Ramos (cell line): ENCODE measurements around the gene TMEM203.

Source experiments
- in situ Hi-C: fragments of 300-500 bp; cut with MboI; formaldehyde crosslinking; loops from one replicate; pipeline ENCODE4 v1.14.3; 2022; ENCODE audit warnings: low sequenced_read_pairs; ENCODE audit not compliant: unreplicated experiment

Gene TMEM203

DNA sequence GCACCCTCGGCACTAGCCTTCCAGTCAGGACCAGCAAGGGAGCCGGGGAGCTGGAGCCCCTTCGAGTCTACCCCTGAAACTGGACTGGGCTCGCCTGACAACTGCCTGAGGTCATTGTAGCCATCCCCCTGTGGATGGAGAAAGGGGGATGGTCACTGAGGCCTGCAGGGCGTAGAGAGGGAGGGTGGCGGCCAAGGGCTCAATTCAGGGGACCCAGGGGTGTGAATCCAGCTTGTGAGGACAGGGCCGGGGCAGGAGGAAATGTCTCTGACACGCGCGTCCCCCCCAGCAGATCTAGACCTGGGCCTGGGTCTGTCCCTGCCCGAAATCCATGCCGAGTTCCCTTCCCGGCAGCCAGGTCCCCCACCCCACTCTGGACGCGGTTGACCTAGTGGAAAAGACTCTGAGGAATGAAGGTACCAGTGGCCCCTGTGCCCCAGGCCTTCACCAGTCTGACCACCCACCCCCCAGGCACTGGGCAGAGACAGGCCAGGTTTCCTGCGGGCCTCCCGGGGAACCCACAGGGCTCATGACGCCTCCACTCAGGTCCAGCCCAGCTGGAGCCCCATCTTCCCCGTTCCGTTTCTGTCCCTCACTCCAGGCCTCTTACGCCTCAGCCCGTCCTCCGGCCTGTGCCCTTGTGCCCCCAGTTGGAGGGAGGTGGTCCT lies 26.1 kb upstream of the TMEM203 start:
- in situ Hi-C loops = loop anchor here (25.0 kb wide), 1 partner anchor 444 kb away; the partner anchor contains the start of genes CCDC183 and TMEM141

DNA sequence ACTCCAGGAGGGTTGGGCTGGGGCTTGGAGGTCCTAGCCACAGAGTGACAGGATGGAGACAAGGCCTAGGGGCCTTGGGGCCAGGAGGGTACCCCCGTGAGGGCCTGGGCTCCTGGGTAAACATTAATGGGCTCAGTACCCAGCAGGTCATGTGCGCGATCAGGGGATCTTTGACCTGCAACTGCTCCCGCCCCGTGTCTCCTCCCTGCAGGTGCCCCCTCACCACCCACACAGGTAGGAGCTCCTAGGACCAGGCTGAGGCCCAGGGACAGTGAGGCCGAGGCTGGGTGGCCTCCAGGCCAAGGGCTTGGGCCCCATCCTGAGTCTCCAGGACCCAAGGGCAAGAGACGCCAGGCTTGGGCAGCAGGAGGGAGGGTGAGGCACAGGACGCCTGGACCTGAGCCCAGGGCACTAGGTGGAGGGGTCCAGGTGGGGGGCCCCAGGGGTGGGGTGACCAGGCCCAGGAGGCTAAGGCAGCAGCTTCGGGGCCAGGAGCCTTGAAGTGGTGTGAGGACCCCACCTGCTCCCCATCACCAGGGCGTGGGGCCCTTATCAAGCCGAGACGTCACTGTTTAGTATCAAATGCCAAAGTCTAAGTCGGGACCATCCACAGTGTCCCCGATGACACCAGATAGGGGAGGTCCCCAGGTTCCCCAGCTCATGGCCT lies 25.4 kb upstream of the TMEM203 start, which contains the start of gene SLC34A3:
TSS of gene SLC34A3 (plus strand) at position 197 of the 667 bp plus-strand sequence. CDS start 802 bp downstream, outside the sequence.
- in situ Hi-C loops = loop anchor here (25.0 kb wide), 1 partner anchor 444 kb away; the partner anchor contains the start of genes CCDC183 and TMEM141

- in situ Hi-C loops = loop anchor here (5.0 to 25.0 kb wide), 3 partner anchors 108 to 443 kb away; partner anchors contain the start of genes CCDC183, NPDC1 and TMEM141
Observed at GRCh38 chr9:137229903-137230704, 24.7 kb upstream of the TMEM203 start.

DNA sequence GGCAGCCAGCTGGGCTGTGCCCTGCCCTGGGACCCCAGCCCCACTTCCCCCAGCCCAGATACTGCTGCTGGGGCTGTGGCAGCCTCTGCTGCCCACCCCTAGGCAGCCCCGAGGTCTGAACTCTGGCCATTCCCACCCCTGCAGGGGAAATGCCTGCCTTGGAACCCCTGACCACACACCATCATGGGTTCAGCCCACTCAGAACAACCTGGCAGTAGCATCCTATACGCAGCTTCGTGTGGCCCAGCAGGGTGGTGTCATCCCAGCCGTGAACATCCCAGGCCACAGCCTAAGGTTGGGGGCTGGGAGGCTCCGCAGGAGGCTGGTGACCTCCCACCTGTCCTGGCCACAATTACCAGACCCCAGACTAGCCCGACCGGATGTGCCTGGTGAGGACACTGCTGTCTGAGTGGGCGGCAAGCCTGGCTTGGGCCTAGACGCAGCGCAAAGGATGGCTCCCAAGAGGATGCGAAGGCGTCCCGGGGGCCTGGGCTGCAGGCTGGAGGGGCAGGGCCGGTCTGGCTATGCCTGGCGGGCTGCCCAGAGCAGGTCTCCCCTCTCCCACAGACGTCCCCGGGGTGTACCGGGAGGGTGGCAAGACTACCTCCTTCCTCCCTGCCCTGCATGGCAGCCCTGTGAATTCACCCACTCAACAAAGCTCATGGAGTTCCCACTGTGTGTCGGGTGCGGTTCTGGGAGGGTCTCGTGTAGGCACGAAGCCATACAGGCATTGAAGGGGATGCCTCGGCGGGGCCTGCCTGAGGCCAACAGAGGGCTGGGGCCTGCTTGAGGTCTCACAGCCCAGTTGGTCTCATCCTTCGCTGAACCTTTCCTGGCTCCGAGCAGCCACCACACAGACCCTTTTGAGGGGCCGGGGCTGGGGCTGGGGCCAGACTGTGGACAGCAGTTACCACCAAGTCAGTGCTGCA lies 23.8 kb upstream of the TMEM203 start:
- in situ Hi-C loops = loop anchor here (5.0 to 25.0 kb wide), 3 partner anchors 107 to 442 kb away; partner anchors contain the start of genes CCDC183, NPDC1 and TMEM141

DNA sequence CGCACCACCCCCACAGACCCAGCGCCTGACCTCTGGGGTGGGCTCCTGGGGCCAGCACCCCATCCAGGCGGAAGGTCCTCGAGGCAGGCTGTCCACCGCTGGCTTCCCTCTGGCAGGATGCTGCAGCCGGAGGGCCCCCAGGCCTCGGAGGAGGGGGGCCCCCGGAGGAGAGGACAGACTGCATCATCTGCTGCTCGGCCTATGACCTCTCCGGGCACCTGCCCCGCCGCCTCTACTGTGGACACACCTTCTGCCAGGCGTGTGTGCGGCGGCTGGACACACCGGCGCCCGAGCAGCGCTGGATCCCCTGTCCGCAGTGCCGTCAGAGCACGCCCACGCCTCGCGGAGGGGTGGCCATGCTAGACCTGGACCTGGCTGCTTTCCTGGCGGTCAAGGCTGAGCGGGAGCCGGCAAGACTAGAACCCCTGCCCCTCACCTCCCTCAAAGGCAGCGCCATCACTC lies 23.1 kb upstream of the TMEM203 start:
- in situ Hi-C loops = loop anchor here (5.0 to 25.0 kb wide), 3 partner anchors 106 to 441 kb away; partner anchors contain the start of genes CCDC183, NPDC1 and TMEM141

- in situ Hi-C loops = loop anchor here (5.0 to 25.0 kb wide), 3 partner anchors 106 to 441 kb away; partner anchors contain the start of genes CCDC183, NPDC1 and TMEM141
Observed at GRCh38 chr9:137227853-137228505, 22.5 kb upstream of the TMEM203 start.

DNA sequence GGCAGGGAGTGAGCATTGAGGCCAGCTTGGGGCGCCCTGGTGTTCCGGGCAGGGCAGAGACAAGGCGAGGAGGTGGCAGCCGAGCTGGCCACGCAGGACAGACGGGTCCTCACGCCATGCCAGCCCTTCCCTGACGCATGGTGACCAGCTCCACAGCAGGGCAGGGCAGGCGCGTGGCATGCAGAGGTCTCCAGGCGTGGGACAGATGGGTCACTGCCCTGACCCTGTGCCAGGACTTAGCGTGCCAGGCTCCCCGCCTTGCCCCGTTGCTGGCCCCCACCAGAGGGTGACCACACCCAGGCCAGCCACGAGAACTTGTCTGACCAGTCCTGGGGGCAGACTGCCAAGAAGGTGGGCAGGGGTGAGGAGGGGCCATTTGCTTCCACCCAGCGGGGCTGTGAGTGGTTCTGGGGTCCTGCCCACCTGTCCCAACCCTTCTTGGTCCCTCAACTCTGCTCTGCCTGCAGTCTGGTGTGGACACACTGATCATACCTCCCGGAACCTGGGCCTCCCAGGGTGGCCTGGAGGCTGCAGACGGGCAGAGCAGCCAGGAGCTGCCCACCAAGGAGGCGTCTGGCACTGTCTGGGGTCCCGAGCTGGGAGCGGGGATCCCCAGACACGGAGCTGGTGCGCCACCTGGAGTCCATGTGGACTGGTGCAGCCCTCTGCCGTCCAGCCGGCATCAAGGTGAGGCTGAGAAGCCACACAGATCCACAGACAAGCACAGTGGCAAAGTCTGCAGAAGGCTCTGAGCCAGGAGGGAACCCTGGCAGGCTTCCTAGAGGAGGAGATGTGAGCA lies 21.8 kb upstream of the TMEM203 start, which contains the start of gene RNF224:
TSS of gene RNF224 (plus strand) at position 449 of the 799 bp plus-strand sequence. CDS start 834 bp downstream, outside the sequence.
- in situ Hi-C loops = loop anchor here (5.0 to 25.0 kb wide), 3 partner anchors 105 to 440 kb away; partner anchors contain the start of genes CCDC183, NPDC1 and TMEM141

- in situ Hi-C loops = loop anchor here (5.0 to 25.0 kb wide), 3 partner anchors 104 to 439 kb away; partner anchors contain the start of genes CCDC183, NPDC1 and TMEM141
Observed at GRCh38 chr9:137226338-137227053, 21.0 kb upstream of the TMEM203 start.

DNA sequence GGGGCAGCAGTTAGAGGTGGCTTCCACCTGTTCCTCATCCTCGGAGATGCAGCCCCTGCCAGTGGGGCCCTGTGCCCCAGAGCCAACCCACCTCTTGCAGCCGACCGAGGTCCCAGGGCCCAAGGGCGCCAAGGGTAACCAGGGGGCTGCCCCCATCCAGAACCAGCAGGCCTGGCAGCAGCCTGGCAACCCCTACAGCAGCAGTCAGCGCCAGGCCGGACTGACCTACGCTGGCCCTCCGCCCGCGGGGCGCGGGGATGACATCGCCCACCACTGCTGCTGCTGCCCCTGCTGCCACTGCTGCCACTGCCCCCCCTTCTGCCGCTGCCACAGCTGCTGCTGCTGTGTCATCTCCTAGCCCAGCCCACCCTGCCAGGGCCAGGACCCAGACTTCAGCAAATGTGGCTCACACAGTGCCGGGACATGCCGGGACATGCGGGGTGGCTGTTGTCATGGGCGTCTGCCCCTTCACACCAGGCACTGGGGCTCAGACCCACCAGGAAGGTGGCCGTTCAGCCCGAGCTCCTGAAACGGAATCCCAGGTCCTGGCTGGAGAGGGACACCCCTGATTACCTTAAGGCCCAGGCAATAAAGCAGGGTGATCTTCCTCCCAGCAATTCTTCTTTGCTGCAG lies 20.4 kb upstream of the TMEM203 start:
- in situ Hi-C loops = loop anchor here (5.0 to 25.0 kb wide), 3 partner anchors 104 to 439 kb away; partner anchors contain the start of genes CCDC183, NPDC1 and TMEM141

DNA sequence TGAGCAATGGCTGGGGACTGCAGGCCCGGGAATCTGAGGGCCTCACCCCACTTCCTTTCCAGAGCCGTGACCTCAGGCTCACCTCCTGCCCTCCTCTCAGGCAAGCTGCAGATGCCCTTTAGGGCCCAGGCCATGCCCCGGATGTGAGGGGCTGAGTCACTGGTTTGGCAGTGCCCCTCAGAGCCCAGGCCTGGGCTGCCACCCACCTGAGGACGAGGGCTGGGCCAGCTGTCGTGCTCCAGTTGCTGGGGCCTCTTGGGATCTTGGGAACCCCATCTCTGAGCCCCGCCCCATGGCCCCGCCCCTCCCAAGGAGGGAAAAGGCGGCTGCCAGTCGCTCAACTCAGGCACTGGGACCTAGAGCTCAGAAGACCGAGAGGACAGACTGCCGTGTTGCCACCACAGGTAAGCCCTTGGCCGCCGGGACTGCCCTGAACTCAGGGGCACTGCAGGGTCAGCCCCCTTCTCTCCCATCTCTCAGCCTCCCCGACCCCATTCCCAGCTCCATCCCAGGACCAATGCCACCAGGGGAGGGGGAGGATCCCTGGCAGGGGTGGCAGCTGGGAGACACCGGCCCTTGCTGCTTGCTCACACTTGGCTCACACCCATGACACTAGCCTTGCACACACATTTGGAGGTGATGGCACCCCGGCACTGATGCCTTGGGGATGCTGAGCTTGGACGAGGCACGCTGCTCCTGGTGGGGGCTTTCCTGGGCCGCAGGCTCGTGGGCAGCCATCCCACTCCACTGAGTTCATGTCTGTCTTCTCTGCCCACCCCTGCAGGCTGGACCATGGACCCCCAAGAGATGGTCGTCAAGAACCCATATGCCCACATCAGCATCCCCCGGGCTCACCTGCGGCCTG lies 19.6 kb upstream of the TMEM203 start, which contains the start of gene CYSRT1:
TSS of gene CYSRT1 (plus strand) at position 345 of the 865 bp plus-strand sequence. CDS start at position 793, 448 bp downstream.
- in situ Hi-C loops = loop anchor here (5.0 to 25.0 kb wide), 3 partner anchors 103 to 438 kb away; partner anchors contain the start of genes CCDC183, NPDC1 and TMEM141

DNA sequence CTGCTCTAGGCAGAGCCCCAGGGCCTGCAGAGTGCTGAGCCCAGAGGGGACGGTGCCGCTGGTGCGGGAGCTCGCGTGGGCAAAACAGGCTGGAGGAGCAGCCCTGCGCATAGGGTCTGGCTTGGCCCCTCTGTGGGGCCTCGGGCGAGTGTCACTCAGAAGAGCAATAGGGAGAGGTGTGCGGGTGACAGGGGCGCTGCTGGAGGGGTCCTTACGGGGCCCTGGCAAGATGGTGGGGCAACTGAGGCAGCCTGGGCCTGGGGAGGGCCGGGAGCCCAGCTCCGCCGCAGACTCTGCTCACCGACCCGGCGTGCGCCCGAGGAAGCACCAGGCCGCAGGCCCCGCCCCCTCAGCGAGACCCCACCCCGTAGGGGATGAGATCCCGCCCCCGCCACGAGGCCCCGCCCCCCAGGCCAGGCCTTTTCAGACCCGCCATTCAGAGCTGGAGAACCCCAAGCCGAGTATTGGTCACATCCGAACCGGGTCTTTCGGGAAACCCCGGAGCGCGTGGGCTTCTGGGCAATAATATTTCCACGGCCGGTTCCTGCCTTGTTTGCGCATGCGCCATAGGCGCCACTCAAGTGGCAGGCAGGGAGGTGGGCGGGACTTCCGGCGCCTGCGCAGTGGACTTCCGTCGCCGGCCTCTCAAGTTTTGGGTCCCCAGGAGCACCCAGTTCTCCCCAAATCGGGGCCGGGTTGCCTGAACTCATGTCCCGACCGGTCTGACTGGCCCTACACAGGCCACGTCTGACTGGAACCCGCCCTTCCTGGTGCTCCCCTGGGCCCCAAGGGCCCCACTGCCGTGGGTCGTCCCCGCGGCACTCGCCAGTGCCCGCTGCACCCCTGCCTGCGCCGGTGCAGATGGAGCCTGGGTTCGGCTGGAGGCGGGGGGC lies 17.9 kb upstream of the TMEM203 start:
- in situ Hi-C loops = no loop called here

GRCh38 chr9:137222190-137223077 lies 17.0 kb upstream of the TMEM203 start, which contains the start of gene RNF208:
Gene RNF208 (minus strand): TSS chr9:137222240. CDS start chr9:137221212, 1,028 bp downstream.
- in situ Hi-C loops = no loop called here

- in situ Hi-C loops = no loop called here
Observed at GRCh38 chr9:137221506-137222111, 16.2 kb upstream of the TMEM203 start.
